GM18907 (cell line): ENCODE measurements around the gene UBE2J2.

Experiments used
- ATAC-seq: cut with Tn5 transposase; IDR thresholded peaks from one replicate; pipeline ENCODE4 v1.9.1; 2021; ENCODE audit warnings: mild to moderate bottlenecking, moderate library complexity; ENCODE audit not compliant: unreplicated experiment

UBE2J2 gene

GRCh38 chr1:1296070-1297061, 22.7 kb upstream of the UBE2J2 start:
- no peak for ATAC-seq

GRCh38 chr1:1295154-1295923, 21.7 kb upstream of the UBE2J2 start:
- ATAC-seq, result no peak

- no peak for ATAC-seq
These were observed 20.7 kb upstream of the UBE2J2 start for GRCh38 chr1:1294250-1294890.

- no peak for ATAC-seq
These were observed 19.9 kb upstream of the UBE2J2 start for GRCh38 chr1:1293263-1294249.

- ATAC-seq, result no peak
These were observed 19.2 kb upstream of the UBE2J2 start for GRCh38 chr1:1292851-1293250.

- no peak for ATAC-seq
These were observed 18.8 kb upstream of the UBE2J2 start for GRCh38 chr1:1292442-1292779.

GRCh38 chr1:1291548-1292441, 18.1 kb upstream of the UBE2J2 start:
- peak; percentile 41 for ATAC-seq

GRCh38 chr1:1291023-1291528, 17.4 kb upstream of the UBE2J2 start:
- ATAC-seq, result no peak

GRCh38 chr1:1290238-1290731, 16.6 kb upstream of the UBE2J2 start:
- ATAC-seq, result no peak

- ATAC-seq, result no peak
These were observed 13.8 kb upstream of the UBE2J2 start for GRCh38 chr1:1287288-1288110.

- no peak for ATAC-seq
These were observed 12.9 kb upstream of the UBE2J2 start for GRCh38 chr1:1286313-1287261.

GRCh38 chr1:1285611-1286311, 12.1 kb upstream of the UBE2J2 start:
- no peak for ATAC-seq

- no peak for ATAC-seq
These were observed 11.5 kb upstream of the UBE2J2 start for GRCh38 chr1:1285102-1285571.

GRCh38 chr1:1284221-1285101, 10.8 kb upstream of the UBE2J2 start:
- ATAC-seq, result no peak

GRCh38 chr1:1283821-1284220, 10.2 kb upstream of the UBE2J2 start:
- ATAC-seq, result no peak
